Right ventricle myocardium inferior (tissue), 1 donor: Measurements from ENCODE around the gene CCR8. TPM values are rescaled to one million over a fixed set of nuclear protein-coding genes. Genes with fewer than 3 reads are reported as not detected.

Source experiments
- ATAC-seq: fragments of 200-7000 bp; cut with Tn5 transposase; one replicate; pipeline ENCODE4 v1.9.1; 2020; ENCODE audit warnings: mild to moderate bottlenecking, moderate library complexity
- DNase-seq: peaks from one replicate; pipeline ENCODE4 v3.0.0; 2021; ENCODE audit errors: missing footprints
- intact Hi-C: fragments of 100-400 bp; cut with DNase I; formaldehyde crosslinking; loops from one replicate; pipeline ENCODE4 v1.11.0; 2022
- long read RNA-seq: library from polyadenylated mRNA; unstranded; transcript quantifications from one replicate; pipeline ENCODE4 v2.0.0, GENCODE V29; 2021
- total RNA-seq: library from RNA; stranded (reverse); fragmentation: NEBNext Ultra II Directional; extraction: Animal tissue kit (Norgen Biotek cat#: 25700); gene quantifications from one replicate; pipeline ENCODE4 v1.2.1, GENCODE V29; 2021
- donor health status: DM: no; HTN: yes; CAD: no; lungs with severe emphysema.

Gene CCR8, protein sequence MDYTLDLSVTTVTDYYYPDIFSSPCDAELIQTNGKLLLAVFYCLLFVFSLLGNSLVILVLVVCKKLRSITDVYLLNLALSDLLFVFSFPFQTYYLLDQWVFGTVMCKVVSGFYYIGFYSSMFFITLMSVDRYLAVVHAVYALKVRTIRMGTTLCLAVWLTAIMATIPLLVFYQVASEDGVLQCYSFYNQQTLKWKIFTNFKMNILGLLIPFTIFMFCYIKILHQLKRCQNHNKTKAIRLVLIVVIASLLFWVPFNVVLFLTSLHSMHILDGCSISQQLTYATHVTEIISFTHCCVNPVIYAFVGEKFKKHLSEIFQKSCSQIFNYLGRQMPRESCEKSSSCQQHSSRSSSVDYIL
- total RNA-seq = not detected
- long read RNA-seq = 0 reads

DNA sequence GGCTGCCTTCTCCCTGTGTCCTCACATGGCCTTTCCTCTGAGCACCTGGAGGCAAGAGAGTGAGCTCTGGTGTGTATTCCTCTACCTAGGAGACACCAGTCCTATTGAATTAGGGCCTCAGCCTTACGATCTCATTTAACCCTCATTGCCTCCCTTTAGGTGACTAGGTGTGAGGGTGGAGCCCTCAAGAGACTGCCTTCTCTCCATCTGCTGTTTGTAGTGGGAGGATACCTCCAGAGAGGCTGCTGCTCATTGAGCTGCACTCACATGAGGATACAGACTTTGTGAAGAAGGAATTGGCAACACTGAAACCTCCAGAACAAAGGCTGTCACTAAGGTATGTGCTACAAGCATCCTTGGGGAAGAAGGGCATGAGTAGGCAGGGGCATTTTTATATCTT is at the start of gene CCR8:
CCR8 (plus strand) TSS at position 217 of the 400 bp plus-strand sequence. CDS start 2,623 bp downstream, outside the sequence.
- no peak for ATAC-seq
- DNase-seq = no peak
- intact Hi-C loops = no loop called here

DNA sequence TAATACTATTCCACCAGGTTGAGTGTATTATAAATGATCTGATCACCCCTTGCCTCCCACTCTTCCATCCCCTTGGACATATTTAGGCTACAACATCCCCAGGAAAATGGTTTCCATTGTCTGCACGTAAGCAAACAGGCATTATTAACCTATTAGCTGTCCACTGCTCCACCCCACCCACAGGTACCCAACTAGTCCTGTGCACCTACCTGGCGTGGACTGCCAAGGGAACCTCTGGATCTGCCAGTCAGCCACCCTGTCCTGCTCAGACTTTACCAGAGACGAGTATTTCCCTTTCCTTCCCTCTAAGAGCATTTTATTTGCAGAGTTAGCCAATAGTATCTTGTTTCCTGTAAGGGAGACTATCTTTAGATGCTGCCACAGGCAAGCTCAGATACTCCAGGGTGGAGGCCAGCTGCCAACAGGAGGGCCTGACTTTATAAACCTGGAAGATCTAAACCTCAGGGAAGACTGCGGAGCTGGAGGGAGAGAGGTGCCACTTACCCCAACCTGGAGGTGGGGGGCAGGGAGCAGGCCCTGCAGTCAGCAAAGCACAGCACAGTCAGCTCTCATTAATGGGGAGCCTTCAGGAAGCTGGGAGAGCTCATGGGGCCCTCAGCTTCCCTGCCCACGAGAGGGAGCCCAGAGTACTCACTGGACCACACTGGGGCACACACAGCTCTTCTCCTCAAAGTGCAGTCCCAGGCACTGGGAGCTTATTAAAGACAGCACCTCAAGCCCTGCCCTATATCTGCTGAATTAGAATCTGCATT is 49.6 kb upstream of the CCR8 start, which contains the start of gene CX3CR1:
CX3CR1 (minus strand) TSS at position 292 of the 773 bp plus-strand sequence. CDS start 13,527 bp downstream, outside the sequence.
- DNase-seq = no peak
- ATAC-seq = peak; percentile 51
- intact Hi-C loops = no loop called here

DNA sequence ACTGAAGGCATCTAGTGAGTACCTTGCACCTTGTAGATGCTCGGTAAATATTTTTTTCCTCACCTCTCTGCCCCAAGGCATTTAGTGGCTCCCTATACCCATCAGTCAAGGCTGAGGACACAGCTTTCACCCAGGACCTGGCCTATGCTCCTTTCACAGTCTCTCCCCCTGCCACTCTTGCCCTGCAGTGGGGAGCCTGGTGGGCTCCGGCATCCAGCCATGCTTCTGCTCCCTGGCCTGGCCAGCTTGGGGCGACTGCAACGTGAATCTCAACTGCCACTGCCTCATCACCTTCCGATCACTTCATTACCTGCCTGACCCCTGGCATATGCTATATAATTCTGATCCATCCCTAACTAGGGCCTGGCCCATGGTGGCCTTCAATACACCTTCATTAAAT is 48.9 kb upstream of the CCR8 start:
- intact Hi-C loops = no loop called here
- ATAC-seq (no peak), DNase-seq (no peak)

DNA sequence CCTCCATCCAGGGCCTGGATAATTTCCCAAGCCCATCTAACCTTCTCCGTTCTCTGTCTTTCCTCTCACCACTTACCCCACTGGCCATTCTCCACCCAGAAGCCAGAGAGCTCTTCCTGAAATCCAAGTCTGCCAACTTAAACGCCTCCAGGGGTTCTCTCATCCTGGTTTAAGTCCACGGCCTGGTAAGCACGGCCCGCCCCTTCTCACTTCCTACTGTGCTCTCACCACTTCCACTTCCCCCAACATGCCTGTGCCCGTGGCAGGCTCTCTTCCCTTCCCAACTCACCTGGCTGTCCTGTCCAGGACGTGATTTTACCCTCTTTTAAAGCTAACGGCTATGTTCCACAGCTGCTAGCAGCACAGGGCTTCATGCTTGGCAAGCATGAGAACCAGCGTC is 48.0 kb upstream of the CCR8 start:
- peak; percentile 81 for DNase-seq
- ATAC-seq = no peak
- intact Hi-C loops = no loop called here

DNA sequence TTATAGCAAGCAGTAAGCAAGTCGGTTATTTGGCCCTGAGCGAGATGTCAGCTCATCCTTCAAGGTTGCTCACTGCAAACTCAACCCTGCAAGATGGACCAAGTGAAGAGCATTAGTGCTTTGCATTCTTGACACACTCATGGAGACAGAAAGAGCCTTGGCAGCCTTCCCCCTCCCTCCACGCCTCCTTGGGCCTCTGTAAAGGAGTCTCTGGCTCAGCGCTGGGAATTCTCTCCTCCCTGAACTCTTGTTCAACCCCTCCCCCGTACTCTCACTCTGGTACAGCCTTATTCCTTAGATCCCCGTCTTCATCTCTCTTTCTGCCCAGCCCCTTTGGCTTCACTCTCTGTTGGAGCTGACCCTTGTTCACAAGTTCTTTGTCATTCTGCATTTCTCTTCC is 47.5 kb upstream of the CCR8 start:
- intact Hi-C loops = no loop called here
- ATAC-seq (no peak), DNase-seq (no peak)

DNA sequence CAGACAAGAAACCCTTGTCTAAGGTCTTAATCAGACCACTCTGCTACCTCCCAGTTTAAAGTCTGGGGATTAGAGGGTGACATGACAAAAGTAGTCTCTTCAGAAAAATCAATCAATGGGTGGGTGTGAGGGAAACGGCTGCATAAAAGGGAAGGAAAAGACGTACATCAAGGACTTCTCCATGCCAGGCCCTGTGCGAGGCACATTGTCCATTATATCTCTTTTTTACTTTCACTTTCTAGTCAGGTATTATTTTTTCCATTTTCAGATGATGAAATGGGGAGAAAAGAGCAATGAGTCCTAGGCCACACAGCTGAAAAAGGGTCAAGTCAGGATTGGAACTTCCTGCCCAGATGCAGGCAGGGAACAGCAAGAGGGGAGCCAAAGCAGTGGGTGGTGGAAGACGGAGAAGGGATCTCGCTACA is 45.0 kb upstream of the CCR8 start:
- DNase-seq (no peak), ATAC-seq (no peak)
- intact Hi-C loops = no loop called here

DNA sequence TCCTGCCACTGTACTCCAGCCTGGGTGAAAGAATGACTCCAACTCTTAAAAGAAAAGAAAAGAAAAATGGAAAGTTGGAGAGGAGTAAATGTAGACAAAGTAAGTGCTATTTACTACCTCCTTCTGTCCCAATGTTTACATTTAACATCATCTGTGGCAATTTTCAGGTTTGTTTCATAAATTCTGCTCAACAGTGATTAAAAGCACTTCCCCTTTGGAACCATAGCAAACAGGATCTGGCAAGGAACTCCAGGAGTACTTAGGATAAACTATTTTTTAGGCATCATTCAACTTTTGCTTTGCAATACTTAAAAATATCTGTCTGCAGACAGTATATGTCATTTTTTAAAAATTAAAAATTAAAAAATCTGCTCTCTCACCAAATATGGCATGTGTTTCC is 44.2 kb upstream of the CCR8 start:
- intact Hi-C loops = loop anchor here (5.0 kb wide), 1 partner anchor 178 kb away; the partner anchor contains the start of genes GORASP1 and TTC21A
- ATAC-seq = no peak
- DNase-seq = no peak

DNA sequence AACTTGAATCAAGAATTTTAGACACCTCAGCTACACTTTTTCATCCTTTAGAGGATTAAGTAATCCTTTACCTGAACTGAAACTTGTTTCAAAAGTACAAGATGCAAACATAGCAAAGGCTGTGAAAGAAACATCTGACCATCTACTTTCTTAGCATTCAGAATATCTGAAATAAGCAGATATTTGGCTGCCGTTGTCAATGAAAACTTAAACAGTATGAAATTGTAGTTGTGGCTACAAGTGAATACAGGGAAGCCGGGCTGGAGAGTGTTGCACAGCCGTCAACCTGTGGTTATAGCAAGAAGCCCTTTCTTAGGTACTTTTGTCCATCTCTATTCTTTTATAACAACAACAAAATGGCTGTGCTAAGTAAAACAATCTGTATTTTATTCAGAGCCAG is 42.7 kb upstream of the CCR8 start:
- DNase-seq = no peak
- no peak for ATAC-seq
- intact Hi-C loops = loop anchor here (5.0 kb wide), 1 partner anchor 179 kb away; the partner anchor contains the start of genes GORASP1 and TTC21A

DNA sequence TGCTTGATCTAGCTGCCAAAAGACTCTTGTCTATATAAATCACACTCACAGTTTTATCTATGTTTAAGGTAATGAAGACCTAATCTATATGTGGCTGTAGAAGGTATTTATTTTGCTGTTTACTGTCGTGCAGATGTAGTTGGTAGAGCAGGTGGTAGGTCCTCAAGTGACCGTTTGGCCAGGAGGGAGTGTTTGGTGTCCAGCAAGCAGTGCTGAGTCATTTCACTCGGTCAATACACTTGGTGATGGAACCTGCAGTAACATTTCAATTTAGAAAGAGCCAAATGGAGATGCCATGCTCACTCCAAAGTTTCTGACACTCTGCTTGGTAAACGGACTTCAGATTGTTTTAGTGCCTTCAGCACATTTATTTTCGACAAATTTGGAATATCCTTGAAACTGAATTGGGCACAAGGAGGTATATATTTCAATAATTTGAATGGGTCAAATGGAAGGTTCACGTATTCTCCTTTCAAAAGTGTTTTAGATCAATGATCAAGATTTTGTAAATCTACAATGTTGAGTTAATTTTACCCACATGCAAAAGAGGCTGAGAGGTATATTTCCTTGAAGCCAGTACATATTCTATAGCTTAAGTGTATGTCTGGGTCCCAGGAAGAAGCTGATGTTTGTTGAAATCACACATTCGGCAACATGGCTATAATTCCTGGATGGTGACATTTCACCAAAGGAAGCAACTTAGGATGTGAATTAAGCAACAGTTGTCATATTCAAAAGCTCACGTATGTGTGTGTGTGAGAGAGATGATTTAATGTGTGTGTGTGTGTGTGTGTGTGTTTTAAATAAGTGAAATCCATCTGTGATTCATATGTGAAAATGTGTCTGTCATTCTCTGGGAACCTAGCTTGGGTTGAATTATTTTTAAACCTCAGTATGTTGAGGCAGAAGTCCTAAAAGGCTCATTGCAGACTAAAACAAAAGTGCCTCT is 42.0 kb upstream of the CCR8 start:
- DNase-seq = no peak
- no peak for ATAC-seq
- intact Hi-C loops = loop anchor here (1.0 to 5.0 kb wide), 4 partner anchors 79 to 180 kb away; partner anchors contain the start of genes GORASP1 and TTC21A

DNA sequence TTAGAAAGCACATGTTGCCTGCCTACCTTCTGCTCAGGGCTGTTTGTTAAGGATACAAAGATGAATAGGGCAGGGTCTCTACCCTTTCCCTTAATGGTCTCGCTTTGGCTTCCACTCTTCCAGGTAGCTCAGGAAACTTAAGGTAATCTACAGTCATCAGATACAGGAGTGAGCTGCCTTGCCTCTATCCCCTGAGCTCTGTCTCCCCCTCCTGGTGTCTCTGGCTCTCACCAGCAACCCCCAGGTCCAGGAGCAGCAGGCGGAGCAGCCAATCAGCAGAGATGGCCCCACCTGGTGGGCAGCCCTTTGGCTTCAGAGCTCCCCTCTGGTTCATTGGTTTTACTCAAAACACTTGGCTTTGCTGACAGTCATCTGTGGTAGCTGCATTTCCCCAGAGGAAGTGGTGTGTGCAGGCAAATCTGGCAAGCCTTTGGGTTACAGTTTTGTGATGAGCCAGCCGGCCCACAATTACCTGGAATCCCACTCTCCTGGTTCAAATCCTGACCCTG is 41.2 kb upstream of the CCR8 start:
- ATAC-seq (peak; percentile 86), DNase-seq (peak; percentile 81)
- intact Hi-C loops = loop anchor here (1.0 to 5.0 kb wide), 4 partner anchors 80 to 181 kb away; partner anchors contain the start of genes GORASP1 and TTC21A

DNA sequence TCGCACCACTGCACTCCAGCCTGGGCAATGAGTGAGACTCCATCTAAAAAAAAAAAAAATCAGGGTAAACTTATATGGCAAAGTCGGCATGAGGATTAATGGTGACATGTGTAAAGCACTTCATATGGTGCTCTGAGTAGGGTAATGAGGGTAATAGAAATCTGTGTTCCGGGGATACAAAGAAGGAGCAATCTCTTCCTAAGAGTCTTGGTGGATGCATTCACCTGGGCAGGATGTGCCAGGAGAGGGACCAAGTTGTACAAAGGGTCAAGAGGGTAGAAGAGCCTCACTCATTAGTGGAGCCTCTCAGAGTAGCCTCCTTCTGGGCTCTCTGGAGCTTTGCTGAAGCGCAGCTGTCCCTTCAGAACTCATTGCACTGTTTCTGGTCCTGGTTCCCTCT is 40.4 kb upstream of the CCR8 start:
- intact Hi-C loops = loop anchor here (5.0 kb wide), 1 partner anchor 182 kb away; the partner anchor contains the start of genes GORASP1 and TTC21A
- DNase-seq (no peak), ATAC-seq (no peak)

DNA sequence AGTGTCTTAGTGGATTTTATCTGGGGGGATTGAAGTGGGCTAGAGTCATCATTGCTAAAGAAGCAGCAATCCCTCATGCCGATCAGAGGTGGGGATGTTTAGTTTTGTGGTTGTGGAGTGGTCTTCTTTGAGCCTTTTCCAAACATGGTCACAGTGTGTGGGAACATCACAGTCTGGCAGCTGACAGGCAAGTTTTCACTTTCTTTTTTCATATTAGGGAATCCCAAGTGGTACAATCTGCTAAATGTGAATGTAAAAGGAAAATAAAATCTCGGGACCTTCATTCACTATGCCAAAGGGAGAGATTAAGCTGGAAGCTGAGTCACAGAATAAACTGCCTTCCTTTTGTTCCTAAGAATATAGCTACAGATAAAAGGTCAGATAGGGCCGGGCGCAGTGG is 39.3 kb upstream of the CCR8 start:
- intact Hi-C loops = loop anchor here (10.0 kb wide), 1 partner anchor 85 kb away; no protein-coding TSS in a partner anchor
- ATAC-seq = no peak

DNA sequence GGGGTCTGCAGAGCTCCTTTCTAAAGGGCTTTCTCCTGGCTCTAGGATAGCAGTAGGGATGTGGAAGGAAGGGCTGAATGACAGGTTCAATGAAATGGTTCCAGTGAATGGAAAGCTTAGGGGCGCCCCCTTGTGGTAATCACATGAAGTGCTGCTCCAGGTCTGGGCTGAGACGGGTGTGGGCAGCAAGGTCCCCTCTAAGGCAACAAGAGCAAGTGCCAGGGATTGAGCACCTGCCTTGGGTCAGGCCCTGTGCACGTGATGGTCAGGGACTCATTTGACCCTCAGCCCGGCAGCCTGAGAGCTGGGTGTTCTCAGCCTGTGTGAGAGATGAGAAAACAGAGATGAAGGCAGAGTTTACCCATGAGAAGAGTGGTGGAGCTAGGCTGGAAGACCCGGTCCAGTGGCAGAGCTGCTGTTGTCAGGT is 37.6 kb upstream of the CCR8 start:
- DNase-seq = peak; percentile 79
- intact Hi-C loops = loop anchor here (1.0 to 10.0 kb wide), 2 partner anchors 83 to 166 kb away; no protein-coding TSS in a partner anchor
- ATAC-seq = peak; percentile 66

More for the DNA sequence above, 39.3 kb upstream of the CCR8 start:
- no peak for DNase-seq

DNA sequence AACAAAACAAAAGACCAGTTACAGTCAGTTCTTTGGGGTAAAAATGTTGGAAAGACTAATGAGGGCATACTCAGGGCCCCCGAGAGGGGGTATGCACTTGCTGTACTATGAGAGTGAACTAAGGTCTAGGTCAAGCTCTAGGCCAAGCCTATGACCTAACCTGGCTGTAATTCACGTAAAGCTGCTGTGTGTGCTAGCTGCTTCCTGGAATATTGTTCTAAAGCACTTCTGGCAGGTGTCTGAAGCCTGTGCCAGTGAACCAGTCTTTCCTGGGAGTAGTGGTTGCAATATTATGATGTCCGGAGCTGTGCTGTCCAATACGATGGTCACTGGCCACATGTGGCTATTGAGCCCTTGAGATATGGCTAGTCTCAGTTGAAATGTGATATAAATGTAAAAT is 36.5 kb upstream of the CCR8 start:
- DNase-seq (no peak), ATAC-seq (no peak)
- intact Hi-C loops = loop anchor here (1.0 to 10.0 kb wide), 2 partner anchors 82 to 167 kb away; no protein-coding TSS in a partner anchor

DNA sequence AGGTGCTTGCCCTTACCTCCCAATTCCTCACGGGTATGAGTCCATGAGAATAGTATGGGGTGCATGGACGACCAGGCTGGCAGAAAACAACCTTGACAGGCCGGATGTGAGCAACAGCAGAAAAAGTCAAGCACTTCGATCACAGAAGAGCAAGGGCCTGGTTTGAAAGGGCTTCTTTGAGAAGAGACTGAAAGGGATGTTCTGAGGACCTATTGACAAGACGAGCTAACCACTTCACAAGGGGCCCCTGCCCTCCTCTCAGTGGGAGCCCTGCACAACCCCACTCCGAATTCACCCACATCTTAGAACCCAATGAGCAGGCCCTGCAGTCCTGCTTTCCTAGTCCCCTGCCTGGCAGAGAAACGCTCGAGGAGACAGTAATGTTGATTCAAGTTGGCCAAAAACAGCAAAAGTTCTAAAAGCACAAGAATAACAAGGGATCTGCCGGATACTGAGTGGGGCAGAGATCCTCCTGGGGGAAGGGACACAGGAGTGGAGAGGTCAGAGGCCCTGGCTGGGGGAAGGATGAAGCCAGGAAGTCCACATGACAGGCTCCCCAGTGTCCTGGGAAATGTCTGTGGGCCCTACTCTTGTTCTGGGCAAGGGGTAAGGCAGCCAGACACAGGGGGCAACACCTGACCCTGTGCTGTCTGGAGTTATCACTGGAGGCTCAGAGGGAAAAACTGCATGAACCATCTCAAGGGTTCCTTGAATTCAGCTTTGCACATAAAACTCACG is 34.9 kb upstream of the CCR8 start:
- DNase-seq (no peak), ATAC-seq (no peak)
- intact Hi-C loops = loop anchor here (10.0 kb wide), 1 partner anchor 80 kb away; no protein-coding TSS in a partner anchor

DNA sequence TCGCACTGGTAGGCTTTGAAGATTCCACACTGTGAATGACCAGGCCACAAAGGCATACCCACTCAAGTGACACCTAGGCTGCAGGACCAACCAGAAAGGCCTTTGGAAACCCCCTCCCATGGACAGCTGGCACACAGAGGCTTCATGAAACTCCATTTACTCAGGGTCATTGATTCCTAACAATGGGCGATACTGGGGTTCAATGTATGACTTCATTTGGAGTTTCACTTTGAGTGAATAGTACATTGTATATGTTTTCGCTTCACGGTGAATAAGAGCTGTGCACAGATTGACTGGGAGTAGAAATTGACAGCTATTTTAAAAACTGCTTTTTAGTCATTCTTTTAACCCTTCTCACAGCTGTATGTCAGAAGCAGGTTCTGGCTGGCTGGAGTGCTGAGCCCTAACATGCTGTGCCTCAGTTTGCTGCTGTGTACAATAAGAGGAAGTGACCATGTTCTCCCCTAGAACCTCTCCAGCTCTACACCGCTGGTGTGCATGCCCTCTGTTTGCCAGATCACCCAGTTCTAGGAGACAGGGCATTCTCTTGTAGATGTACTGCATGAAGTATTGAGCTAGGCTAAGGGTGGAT is 34.2 kb upstream of the CCR8 start:
- ATAC-seq = no peak
- no peak for DNase-seq
- intact Hi-C loops = loop anchor here (10.0 kb wide), 1 partner anchor 80 kb away; no protein-coding TSS in a partner anchor
